ENCODE data around the gene STXBP5L. TPM values are rescaled to one million over a fixed set of nuclear protein-coding genes. Genes with fewer than 3 reads are reported as not detected.

The STXBP5L gene
- total and polyA plus RNA-seq, 4 donors, result not detected

DNA sequence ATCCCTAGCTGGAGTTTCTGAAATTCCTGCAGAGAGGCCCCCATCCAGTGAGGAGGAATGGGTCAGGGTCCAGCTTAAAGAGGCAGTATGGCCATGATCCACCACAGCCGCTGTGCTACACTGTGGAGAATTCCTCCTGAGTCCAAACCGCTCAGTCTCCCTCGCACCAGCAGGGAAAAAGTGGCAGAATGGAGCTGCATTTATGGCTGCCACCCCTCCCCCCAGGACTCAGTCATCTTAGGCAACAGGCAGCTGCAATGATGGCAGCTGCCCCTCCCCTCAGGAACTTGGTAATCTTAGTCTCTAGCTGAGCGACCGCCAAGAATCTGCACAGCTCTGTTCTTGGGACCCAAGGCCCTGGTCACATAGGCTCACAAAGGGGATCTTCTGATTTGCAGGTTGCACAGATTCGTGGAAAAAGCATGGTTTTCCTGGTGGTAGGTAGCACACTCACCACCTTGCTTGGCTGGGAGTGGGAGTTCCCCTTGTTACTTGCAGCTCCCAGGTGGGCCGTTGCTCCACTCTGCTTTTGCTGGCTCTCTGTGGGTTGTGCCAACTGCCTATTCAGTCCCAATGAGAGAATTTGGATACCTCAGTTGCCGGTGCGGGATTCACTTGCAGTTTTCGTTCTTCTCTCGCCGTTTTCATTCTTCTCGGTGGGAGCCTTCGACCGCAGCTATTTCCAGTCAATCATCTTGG lies 204.1 kb downstream of the STXBP5L start:
- Histone ChIP-seq H3K27ac (ENCODE audit: low read depth in 1 of 2, low read length in 2 of 2) (no peak overlapping the region), H3K4me3 (ENCODE audit: low read depth in 1 of 3, low read length in 3 of 3) (no peak overlapping the region), H3K9ac (ENCODE audit: low read depth in 1 of 2, low read length in 2 of 2) (no peak overlapping the region), H3K36me3 (ENCODE audit: control insufficient read depth in 4 of 4, insufficient read depth in 3 of 4, low read depth in 1 of 4, low read length in 3 of 4) (no peaks in the 10 kb centered on the region), H3K9me3 (ENCODE audit: control insufficient read depth in 4 of 4, low read length in 3 of 4) (peaks cover 0 to 3% (median 0%) of the 10 kb centered on the region in 4 donors), H3K27me3 (ENCODE audit: control insufficient read depth in 4 of 4, insufficient read depth in 4 of 4, low read length in 3 of 4) (no peaks in the 10 kb centered on the region), H3K4me1 (ENCODE audit: control insufficient read depth in 4 of 4, insufficient read depth in 4 of 4, low read length in 3 of 4) (no peaks in the 10 kb centered on the region)
- WGBS, result 75% methylated on average over 15 of the region's 15 CpGs
- TF ChIP-seq, protein P1, sequence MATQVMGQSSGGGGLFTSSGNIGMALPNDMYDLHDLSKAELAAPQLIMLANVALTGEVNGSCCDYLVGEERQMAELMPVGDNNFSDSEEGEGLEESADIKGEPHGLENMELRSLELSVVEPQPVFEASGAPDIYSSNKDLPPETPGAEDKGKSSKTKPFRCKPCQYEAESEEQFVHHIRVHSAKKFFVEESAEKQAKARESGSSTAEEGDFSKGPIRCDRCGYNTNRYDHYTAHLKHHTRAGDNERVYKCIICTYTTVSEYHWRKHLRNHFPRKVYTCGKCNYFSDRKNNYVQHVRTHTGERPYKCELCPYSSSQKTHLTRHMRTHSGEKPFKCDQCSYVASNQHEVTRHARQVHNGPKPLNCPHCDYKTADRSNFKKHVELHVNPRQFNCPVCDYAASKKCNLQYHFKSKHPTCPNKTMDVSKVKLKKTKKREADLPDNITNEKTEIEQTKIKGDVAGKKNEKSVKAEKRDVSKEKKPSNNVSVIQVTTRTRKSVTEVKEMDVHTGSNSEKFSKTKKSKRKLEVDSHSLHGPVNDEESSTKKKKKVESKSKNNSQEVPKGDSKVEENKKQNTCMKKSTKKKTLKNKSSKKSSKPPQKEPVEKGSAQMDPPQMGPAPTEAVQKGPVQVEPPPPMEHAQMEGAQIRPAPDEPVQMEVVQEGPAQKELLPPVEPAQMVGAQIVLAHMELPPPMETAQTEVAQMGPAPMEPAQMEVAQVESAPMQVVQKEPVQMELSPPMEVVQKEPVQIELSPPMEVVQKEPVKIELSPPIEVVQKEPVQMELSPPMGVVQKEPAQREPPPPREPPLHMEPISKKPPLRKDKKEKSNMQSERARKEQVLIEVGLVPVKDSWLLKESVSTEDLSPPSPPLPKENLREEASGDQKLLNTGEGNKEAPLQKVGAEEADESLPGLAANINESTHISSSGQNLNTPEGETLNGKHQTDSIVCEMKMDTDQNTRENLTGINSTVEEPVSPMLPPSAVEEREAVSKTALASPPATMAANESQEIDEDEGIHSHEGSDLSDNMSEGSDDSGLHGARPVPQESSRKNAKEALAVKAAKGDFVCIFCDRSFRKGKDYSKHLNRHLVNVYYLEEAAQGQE (IDR thresholded peaks at IDR 0.05), result no peak
- no peak for TF ChIP-seq HNF4A (conservative IDR thresholded peaks at IDR 0.05)
- TF ChIP-seq, protein P2, sequence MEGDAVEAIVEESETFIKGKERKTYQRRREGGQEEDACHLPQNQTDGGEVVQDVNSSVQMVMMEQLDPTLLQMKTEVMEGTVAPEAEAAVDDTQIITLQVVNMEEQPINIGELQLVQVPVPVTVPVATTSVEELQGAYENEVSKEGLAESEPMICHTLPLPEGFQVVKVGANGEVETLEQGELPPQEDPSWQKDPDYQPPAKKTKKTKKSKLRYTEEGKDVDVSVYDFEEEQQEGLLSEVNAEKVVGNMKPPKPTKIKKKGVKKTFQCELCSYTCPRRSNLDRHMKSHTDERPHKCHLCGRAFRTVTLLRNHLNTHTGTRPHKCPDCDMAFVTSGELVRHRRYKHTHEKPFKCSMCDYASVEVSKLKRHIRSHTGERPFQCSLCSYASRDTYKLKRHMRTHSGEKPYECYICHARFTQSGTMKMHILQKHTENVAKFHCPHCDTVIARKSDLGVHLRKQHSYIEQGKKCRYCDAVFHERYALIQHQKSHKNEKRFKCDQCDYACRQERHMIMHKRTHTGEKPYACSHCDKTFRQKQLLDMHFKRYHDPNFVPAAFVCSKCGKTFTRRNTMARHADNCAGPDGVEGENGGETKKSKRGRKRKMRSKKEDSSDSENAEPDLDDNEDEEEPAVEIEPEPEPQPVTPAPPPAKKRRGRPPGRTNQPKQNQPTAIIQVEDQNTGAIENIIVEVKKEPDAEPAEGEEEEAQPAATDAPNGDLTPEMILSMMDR (IDR thresholded peaks at IDR 0.05; ENCODE audit: low read depth, low read length, missing input control), result no peak
- no peak for TF ChIP-seq YY1 (IDR thresholded peaks at IDR 0.05)
- no peak for TF ChIP-seq SP1 (IDR thresholded peaks at IDR 0.05)
- TF ChIP-seq TAF1 (conservative IDR thresholded peaks at IDR 0.05), result no peak
- TF ChIP-seq, protein P3, sequence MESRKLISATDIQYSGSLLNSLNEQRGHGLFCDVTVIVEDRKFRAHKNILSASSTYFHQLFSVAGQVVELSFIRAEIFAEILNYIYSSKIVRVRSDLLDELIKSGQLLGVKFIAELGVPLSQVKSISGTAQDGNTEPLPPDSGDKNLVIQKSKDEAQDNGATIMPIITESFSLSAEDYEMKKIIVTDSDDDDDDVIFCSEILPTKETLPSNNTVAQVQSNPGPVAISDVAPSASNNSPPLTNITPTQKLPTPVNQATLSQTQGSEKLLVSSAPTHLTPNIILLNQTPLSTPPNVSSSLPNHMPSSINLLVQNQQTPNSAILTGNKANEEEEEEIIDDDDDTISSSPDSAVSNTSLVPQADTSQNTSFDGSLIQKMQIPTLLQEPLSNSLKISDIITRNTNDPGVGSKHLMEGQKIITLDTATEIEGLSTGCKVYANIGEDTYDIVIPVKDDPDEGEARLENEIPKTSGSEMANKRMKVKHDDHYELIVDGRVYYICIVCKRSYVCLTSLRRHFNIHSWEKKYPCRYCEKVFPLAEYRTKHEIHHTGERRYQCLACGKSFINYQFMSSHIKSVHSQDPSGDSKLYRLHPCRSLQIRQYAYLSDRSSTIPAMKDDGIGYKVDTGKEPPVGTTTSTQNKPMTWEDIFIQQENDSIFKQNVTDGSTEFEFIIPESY (IDR thresholded peaks at IDR 0.05), result no peak
- TF ChIP-seq JUND (IDR thresholded peaks at IDR 0.05), result no peak
- no peak for TF ChIP-seq FOXA2 (IDR thresholded peaks at IDR 0.05)
- no peak for TF ChIP-seq EGR1 (IDR thresholded peaks at IDR 0.05; ENCODE audit: low read depth in 2 of 2)
- TF ChIP-seq GABPA (IDR thresholded peaks at IDR 0.05 in 1 of 2, conservative IDR thresholded peaks at IDR 0.05 in 1 of 2), result no peak
- TF ChIP-seq, protein P4, sequence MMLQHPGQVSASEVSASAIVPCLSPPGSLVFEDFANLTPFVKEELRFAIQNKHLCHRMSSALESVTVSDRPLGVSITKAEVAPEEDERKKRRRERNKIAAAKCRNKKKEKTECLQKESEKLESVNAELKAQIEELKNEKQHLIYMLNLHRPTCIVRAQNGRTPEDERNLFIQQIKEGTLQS (IDR thresholded peaks at IDR 0.05), result no peak
- no peak for TF ChIP-seq FOXA1 (IDR thresholded peaks at IDR 0.05)
- no peak for TF ChIP-seq NR2F2 (IDR thresholded peaks at IDR 0.05)
- TF ChIP-seq HNF4G (IDR thresholded peaks at IDR 0.05), result no peak
- TF ChIP-seq, protein P5, sequence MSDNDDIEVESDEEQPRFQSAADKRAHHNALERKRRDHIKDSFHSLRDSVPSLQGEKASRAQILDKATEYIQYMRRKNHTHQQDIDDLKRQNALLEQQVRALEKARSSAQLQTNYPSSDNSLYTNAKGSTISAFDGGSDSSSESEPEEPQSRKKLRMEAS (IDR thresholded peaks at IDR 0.05), result no peak
- TF ChIP-seq RAD21 (IDR thresholded peaks at IDR 0.05), result no peak
- TF ChIP-seq RXRA (IDR thresholded peaks at IDR 0.05), result no peak
- DNase-seq (ENCODE audit: low spot score), result no peak

Measured in liver (tissue), 9 donors.